ENCODE data around the gene OPA3. TPM values are rescaled to one million over a fixed set of nuclear protein-coding genes. Genes with fewer than 3 reads are reported as not detected.

The OPA3 gene
- total RNA-seq, 2 donors from 2014 or later, result 12.9 to 15.4 TPM

DNA sequence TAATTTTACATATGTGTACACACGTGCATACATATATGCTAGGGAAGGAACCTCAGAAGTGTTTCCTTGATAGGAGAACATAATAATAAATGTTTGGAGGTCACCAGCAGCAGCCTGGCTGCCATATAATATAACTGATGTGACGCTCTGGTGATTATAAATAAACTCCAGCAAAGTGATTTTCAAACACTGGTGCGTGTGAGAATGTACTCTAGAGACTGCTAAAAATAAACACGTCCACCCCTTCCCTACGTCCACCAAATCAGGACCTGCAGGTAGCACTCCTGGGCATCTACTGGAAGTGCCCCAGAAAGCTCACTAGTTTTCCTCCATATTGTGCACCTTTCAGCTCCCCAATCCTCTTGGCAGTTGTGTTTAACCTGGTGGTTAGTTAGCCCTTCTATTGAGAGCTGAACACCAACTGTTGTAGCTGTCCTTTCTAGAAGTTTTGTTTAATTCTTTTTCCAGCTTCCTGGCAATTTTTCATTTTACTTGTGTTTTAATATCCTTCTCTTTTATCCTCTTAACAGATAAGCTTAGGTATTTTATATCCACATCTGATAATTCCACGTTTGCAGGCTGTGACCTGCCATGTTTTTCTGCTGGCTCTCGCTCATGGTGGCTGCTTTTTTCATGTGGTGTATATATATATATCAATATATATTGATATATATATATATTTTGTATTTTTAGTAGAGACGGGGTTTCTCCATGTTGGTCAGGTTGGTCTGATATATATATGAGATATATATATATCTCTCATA lies 13.0 kb downstream of the OPA3 start:
- H3K36me3 ChIP-seq (ENCODE audit: control insufficient read depth, insufficient read depth, low read length), result no peaks in the 10 kb centered on the region
- Mint-ChIP-seq H3K27me3 (ENCODE audit: insufficient read depth) (no peaks in the 10 kb centered on the region), H3K27ac (no peak overlapping the region), H3K9me3 (no peaks in the 10 kb centered on the region), H3K36me3 (ENCODE audit: low read depth) (peaks cover 9% of the 10 kb centered on the region), H3K4me3 (no peak overlapping the region), H3K4me1 (peaks cover 2% of the 10 kb centered on the region)
- H3K9ac ChIP-seq (ENCODE audit: extremely low read depth, low read length, poor library complexity, severe bottlenecking), result no peak overlapping the region
- H3K9me3 ChIP-seq (ENCODE audit: control insufficient read depth, low read length), result no peaks in the 10 kb centered on the region
- H3K27me3 ChIP-seq (ENCODE audit: control insufficient read depth, insufficient read depth, low read length, poor library complexity, severe bottlenecking), result no peaks in the 10 kb centered on the region
- TF ChIP-seq, protein P1, sequence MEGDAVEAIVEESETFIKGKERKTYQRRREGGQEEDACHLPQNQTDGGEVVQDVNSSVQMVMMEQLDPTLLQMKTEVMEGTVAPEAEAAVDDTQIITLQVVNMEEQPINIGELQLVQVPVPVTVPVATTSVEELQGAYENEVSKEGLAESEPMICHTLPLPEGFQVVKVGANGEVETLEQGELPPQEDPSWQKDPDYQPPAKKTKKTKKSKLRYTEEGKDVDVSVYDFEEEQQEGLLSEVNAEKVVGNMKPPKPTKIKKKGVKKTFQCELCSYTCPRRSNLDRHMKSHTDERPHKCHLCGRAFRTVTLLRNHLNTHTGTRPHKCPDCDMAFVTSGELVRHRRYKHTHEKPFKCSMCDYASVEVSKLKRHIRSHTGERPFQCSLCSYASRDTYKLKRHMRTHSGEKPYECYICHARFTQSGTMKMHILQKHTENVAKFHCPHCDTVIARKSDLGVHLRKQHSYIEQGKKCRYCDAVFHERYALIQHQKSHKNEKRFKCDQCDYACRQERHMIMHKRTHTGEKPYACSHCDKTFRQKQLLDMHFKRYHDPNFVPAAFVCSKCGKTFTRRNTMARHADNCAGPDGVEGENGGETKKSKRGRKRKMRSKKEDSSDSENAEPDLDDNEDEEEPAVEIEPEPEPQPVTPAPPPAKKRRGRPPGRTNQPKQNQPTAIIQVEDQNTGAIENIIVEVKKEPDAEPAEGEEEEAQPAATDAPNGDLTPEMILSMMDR (conservative IDR thresholded peaks at IDR 0.05), result no peak
- no peaks in the 10 kb centered on the region for H3K4me1 ChIP-seq (ENCODE audit: control insufficient read depth, insufficient read depth, low read length)
- H3K27ac ChIP-seq (ENCODE audit: low read depth, low read length), result no peak overlapping the region
- WGBS, 2 experiments (ENCODE audit: insufficient coverage in 1 of 2, insufficient read length in 1 of 2), result 93 to 94% methylated on average over 4 to 6 of the region's 8 CpGs
- DNase-seq, result no peak
- H3K4me3 ChIP-seq (ENCODE audit: low read length), result no peak overlapping the region

DNA sequence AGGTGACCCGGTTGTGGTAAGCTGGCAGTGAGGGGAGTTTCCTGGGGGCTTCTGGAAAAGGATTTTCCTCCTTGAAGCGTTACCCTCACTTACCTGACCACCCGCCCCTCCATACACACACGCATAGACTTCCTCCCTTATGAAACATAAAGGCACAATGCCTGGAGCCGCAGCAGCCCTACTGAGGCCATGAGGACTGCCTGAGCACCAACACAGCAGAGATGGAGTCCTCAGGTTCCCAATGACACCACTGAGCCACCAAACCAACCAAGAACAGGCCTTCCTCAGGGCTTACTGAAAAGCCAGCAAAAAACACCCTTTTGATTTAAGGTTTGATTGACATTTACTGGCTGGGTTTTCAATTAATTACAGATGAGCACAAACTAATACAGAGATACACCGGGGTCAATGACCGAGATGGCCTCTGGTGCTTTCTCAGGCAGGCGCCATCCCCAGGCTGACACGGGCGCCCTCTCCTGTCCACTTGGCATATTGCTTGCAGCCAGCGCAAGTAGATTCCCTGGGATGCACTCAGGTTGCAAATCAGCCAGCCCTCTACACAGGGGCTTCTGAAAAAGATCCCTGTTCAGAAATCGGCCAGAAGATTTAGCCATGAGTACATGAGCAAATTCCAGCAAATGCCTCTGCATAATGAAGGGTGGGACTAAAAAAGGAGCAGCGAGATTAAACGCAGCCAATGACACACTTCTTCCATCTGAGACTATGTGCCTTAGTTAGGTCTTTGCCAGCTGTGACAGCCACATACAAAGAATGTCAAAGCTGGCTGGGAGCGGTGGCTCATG lies 14.8 kb downstream of the OPA3 start:
- no peaks in the 10 kb centered on the region for H3K27me3 Mint-ChIP-seq (ENCODE audit: insufficient read depth)
- no peaks in the 10 kb centered on the region for H3K4me1 ChIP-seq (ENCODE audit: control insufficient read depth, insufficient read depth, low read length)
- H3K36me3 Mint-ChIP-seq (ENCODE audit: low read depth), result peaks cover 9% of the 10 kb centered on the region
- no peak overlapping the region for H3K9ac ChIP-seq (ENCODE audit: extremely low read depth, low read length, poor library complexity, severe bottlenecking)
- TF ChIP-seq, protein P1 (conservative IDR thresholded peaks at IDR 0.05), result peak; percentile 95
- H3K27me3 ChIP-seq (ENCODE audit: control insufficient read depth, insufficient read depth, low read length, poor library complexity, severe bottlenecking), result no peaks in the 10 kb centered on the region
- no peaks in the 10 kb centered on the region for H3K4me1 Mint-ChIP-seq
- no peak overlapping the region for H3K4me3 ChIP-seq (ENCODE audit: low read length)
- H3K4me3 Mint-ChIP-seq, result no peak overlapping the region
- H3K36me3 ChIP-seq (ENCODE audit: control insufficient read depth, insufficient read depth, low read length), result no peaks in the 10 kb centered on the region
- no peak overlapping the region for H3K27ac Mint-ChIP-seq
- WGBS, 2 experiments (ENCODE audit: insufficient coverage in 1 of 2, insufficient read length in 1 of 2), result 34 to 57% methylated on average over 9 to 14 of the region's 15 CpGs
- no peak overlapping the region for H3K27ac ChIP-seq (ENCODE audit: low read depth, low read length)
- no peaks in the 10 kb centered on the region for H3K9me3 ChIP-seq (ENCODE audit: control insufficient read depth, low read length)
- DNase-seq, result peak; percentile 95
- H3K9me3 Mint-ChIP-seq, result no peaks in the 10 kb centered on the region

DNA sequence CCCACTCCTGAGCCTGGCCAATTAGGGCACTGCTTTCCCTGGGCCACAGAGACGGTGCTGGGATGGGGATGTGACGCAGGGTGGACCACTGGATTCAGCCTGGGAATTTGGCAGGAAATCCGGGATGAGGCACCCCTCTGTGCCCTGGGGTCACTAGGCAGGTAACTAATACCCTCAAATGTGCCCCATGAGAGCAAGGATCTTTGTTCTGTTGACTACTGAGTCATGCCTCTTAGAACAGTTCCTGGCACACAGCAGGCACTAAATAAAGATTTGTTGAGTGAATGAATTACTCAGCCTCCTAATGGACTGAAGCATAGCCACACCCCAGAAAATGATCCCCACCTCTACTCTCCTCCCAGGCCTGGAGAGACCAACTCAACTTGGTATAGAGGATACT lies 15.9 kb downstream of the OPA3 start:
- H3K36me3 Mint-ChIP-seq (ENCODE audit: low read depth), result peaks cover 7% of the 10 kb centered on the region
- Histone ChIP-seq H3K4me3 (ENCODE audit: low read length) (no peak overlapping the region), H3K9me3 (ENCODE audit: control insufficient read depth, low read length) (no peaks in the 10 kb centered on the region), H3K4me1 (ENCODE audit: control insufficient read depth, insufficient read depth, low read length) (no peaks in the 10 kb centered on the region), H3K27ac (ENCODE audit: low read depth, low read length) (no peak overlapping the region), H3K9ac (ENCODE audit: extremely low read depth, low read length, poor library complexity, severe bottlenecking) (no peak overlapping the region), H3K36me3 (ENCODE audit: control insufficient read depth, insufficient read depth, low read length) (no peaks in the 10 kb centered on the region), H3K27me3 (ENCODE audit: control insufficient read depth, insufficient read depth, low read length, poor library complexity, severe bottlenecking) (no peaks in the 10 kb centered on the region)
- DNase-seq, result no peak
- no peaks in the 10 kb centered on the region for H3K27me3 Mint-ChIP-seq (ENCODE audit: insufficient read depth)
- no peaks in the 10 kb centered on the region for H3K9me3 Mint-ChIP-seq
- no peak overlapping the region for H3K27ac Mint-ChIP-seq
- 84 to 92% methylated on average over 3 of the region's 3 CpGs for WGBS, 2 experiments (ENCODE audit: insufficient coverage in 1 of 2, insufficient read length in 1 of 2)
- H3K4me1 Mint-ChIP-seq, result peaks cover 6% of the 10 kb centered on the region
- H3K4me3 Mint-ChIP-seq, result no peak overlapping the region
- TF ChIP-seq, protein P1 (conservative IDR thresholded peaks at IDR 0.05), result no peak

All from endodermal cell (in vitro differentiated cells).